GM19372 (cell line): ENCODE results near the gene AOPEP.

Experiments used
- ATAC-seq: cut with Tn5 transposase; IDR thresholded peaks from one replicate; pipeline ENCODE4 v1.9.1; 2021; ENCODE audit warnings: mild to moderate bottlenecking, low read depth, moderate library complexity; ENCODE audit not compliant: unreplicated experiment

AOPEP gene

DNA sequence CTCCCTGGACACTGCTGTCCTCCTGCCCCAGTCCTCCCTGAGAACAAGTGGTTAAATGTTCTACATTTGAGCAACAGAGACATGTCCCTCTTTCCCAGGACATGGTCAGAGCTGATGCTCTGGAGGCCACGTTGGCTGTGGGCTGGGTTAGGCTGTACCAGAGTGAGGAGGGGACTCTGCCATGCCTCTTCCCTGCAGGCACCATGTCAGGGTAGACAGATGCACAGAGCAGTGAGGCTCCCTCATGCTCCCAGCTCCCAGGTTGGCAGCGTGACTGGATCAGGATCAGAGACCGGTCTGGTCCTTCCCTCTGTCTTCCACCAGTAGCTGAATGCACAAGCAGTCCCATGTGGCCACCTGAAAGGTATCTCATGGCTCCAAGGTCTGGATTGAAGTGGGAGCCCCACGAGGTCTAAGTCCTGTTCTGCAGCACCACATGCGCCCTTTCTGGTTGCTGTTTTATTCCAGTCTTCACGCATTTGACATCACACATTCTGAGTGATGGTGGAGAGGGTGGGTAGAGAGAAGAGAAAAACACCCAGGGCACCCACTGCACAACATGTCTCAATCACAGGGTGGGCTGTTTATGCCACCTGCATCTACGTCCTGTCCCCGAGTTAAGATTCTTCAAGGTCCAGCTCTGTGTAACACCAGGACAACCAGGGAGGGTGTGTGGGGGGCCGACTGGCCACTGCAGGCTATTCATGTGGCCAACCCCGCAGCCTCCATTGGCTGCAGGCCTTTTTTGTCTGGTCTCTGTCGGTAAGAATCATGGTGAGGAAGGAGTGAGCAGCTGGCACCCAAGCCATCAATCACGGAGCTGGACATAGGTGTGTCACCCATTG, 386.2 kb downstream of the AOPEP start:
- no peak for ATAC-seq

DNA sequence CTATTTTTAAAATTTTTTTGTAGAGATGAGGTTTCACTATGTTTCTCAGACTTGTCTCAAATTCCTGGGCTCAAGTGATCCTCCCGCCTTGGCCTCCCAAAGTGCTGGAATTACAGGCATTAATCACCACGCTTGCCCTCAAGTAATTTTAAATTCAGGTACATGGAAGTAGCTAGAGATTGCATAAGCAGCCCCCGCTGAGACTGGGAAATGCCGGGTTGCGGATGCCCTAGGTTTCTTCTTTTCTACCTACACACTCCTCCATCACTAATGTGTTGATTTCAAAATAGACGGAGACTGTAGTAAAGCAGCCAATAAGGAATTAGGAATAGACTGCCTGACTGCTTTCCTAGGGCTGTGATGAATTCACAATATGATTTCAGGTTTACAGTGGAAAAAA, 388.6 kb downstream of the AOPEP start:
- ATAC-seq = no peak

DNA sequence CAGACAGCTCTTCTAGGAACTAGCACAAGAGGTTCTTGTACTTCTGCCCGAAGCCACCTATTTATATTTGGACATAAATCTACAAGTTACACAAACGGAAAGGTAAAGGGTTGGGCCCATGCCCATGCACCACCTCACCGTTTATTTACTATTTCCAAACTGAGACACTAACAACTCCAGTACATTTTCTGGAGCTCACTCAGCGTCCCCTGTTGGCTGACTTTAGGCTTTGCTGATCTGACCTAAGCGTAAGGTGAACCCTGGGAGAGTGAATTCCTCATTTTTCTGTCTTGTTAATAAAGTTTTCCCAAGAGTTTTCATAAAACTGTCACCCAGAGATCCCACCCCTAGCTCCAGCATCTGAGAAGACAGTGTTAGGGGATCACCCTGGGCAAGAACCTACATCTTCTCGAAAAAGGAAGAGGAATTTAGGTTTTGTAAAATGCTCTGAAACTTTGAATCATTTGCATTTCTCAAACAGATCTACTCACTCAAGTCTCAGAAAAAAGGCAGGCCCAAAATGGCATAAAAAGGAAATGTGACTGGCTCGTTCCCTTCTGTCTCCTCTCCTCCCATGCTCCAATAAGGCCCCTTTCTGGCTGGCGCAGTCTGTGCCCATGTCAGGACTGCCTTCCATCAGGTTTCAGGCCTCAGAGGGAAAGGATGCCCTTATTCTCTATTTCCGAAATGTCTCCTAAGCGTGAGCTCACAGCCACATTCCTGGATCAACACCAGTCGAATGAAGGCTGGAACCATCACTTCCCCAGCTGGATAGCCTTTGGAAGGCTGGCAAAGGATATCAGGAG, 389.7 kb downstream of the AOPEP start:
- ATAC-seq = no peak

DNA sequence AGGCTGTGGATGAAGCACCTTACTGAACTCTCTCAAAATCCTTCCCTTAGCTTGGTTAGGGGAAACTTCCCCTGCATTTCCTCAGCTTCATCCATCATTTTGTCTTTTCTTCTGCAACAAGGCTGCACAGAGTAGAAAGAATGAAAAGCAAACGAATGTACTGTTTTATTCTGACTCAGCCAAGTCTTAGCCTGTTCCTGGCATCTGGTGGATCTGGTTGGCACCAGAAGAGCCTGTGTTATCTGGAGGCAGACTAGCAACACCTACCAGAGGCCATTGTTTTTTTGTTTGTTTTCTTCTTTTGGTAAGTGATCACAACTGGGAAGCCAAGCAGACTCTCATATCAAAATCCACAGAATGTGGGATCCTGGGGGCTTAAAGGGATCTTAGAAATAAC, 390.3 kb downstream of the AOPEP start:
- no peak for ATAC-seq

DNA sequence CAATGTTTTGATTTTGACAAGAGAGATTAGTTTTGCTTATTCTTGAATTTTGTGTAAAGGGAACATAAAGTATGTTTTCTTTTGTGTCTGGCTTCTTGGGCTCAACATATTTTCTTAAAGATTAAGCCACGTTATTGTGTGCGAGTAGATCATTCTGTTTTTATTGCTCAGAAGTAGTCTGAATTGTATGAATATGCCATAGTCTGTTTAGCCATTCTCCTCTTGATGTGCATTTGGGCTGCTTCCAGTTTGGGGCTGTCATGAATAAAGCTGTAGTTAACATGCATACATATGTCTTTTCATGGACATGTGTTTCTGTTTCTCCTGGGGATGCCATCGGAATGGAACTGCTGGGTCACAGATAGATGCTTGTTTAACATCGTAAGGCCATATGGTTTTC, 392.1 kb downstream of the AOPEP start:
- ATAC-seq = no peak

DNA sequence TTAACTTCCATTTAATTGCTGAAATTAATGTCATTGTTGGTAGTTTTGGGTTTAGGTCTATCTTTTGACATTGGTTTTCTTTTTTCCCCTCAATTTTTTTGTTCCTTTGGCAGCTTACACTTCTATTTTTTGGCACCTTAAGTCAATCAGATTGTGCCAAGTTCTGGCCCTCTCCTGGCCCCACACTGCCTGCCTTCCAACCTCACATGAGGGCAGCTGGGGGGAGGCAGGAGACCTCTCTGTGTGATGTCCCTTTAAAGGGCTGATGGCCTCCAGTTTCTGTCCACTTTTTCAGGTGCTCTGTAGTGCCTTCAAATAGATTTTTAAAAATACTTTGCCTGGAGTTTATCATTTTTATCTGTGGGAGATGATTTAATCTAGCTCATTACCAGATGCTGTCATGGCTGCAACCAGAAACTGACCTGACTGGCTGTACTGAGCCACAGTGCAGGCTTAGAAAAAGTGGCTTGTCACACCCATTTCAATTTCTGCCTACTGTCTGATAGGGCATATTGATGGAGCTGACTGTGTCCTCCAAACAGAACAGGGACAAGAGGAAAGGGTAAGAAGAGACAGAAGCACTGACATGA, 394.4 kb downstream of the AOPEP start:
- no peak for ATAC-seq

DNA sequence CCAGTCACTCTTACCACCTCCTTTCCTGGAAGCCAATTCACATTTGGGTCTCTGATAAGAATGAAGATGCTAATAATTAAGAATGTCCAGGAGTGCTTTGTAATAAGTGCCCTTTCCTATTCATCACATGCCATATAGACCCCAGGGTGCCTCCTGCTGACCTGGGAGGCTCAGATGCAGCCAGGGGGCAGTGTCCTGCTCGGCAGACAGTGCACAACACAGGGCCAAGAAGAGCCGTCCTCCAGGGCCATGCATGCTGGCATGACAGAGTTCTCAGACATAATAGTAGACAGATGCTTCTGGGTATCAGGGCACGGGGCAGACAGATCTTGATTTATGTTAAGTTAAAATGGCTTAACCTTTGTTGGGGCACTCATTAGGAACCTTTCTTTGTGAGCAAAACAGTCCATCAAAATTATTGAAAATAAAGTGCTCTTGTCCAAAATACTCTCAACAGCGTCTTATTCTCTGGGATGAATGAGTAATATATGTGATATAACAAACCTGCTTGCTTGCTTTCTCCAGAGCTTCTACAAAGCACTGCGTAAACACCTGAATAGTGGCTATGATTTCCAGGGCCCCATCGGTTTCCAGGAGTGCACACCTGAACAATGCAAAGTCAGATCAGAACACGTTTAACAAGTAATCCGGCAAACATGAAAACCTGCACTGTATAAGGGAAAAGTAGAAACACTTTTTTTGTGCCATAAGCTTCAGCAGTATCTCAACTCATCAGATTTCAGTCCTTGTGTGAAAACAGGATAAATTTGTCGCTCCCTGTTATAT, 398.3 kb downstream of the AOPEP start:
- no peak for ATAC-seq

DNA sequence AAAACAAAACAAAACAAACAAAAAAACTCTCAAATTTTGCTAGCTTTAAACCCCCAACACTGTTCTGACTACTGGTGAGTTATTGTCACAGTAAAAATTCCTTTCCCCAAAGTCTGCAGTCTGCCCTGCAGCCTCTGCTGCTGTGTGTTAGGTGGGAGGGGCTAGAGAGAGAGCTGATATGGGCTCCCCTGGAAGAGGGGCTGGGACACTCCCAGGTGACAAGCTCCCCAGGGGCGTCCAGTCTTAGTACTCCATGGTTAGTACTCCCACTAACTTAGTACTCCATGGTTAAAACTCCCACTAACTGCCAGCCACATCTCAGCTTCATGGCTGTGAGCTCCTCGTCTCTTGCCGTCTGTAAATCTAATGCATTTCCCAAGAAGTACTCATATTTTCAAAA, 399.2 kb downstream of the AOPEP start:
- ATAC-seq = no peak

DNA sequence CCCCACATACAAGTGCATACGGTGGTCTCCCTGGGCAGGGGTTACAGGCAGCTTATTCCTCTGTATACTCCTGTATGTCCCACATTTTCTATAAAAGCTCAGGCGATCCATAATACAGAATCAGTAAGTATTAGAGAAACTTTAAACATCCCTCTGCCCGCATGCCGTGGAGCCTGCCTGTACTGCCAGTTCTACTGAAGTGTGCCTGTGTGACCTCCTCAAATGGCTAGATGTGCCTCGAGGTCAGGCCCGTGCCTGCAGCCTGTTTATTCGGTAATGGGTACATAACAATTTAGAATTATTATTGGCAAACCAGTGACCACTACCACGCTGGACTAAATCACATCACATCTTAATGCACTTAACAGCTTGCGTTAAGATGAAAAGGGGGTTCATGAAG, 400.2 kb downstream of the AOPEP start:
- no peak for ATAC-seq

DNA sequence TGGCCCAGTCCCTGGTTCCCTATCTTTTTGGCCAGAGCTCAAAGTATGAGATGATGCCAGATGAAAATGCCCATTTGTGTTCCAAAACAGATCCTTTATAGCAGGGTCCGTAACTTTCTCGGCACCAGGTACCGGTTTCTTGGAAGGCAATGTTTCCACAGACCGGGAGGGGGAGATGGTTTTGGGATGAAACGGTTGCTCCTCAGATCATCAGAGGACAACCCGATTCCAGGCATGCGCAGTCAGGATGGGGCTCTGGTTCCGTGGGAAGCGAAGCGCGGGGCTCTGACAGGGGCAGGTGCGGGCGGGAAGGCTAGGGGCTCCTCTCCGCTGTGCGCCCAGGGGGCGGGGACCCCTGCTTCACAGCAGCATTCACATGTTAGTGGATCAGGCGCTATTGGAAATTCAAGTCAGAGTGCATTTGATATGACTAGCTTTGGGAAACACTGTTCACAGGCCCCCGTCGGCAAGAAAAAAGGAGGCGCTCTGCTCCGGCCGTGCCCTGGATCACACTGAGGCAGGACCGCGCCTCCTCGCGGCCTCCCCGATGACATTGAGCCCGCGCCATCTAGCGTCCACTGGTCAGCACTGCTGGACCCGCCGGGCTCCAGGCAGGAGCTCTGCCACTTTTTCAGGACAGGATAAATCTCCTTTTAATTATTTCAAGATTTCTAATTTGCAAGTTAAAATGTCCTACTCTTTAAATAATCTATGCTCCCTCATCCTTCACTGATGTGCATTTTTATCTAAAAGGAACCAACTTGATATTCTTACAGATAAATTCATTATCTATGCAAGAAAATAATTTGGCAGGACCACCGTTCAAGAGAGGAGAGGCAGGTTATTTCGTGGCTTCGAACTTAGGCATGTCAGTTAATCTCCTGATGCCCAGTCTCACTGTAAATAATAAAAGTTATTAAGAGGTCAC, 401.0 kb downstream of the AOPEP start:
- peak; percentile 75 for ATAC-seq

DNA sequence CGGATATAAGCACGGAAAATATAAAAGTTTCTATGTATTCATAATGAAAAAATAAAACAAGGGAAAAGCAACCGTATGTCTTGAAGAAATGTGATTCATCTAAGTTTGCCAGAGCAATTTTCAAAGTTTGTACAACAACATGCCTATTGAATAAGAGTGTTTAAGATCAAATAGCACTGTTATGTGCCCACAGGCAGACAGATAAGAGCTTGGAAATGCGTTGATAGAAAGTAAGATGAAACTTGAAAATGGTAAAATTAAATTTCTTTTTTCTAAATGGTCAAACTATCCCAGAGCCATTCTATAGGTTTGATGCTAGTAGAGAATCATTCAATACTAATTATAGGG, 401.7 kb downstream of the AOPEP start:
- ATAC-seq = no peak

DNA sequence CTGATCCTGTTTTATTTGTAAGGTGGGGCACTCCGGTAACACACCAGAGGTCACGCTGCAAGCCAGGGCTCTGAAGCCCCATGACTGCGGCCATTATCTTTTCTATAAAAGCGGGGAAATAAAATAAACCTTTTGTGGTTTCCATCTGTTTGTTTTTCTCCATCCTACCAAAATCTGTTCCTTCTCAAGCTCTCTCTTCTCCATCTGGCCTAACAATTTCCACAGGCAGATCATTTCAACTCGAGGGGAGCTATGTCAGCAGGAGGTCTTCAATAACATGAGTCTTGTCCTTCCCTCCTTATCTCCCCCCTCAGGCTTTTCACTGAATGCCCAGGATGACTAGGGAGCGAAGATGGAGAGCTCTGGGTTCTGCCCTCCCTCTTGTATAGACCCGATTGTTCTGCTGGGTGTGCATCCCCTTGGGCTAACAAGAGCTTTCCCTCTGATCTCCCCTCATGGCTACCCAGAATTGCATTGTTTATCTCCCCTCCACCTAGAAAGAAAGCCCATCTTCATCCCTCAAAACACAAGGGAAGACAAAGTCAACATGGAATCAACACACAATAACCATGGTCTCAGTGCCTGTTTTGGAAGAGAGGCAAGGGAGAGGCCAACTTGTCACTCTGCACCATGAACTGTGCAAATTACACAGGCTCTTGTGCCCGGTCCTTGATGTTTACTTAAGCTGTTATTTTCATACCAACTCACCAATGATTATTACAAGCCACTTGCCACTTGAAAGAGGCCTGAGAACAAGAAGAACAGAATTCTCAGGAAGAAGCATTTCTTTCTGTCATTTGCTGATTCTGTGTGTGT, 403.2 kb downstream of the AOPEP start:
- no peak for ATAC-seq

DNA sequence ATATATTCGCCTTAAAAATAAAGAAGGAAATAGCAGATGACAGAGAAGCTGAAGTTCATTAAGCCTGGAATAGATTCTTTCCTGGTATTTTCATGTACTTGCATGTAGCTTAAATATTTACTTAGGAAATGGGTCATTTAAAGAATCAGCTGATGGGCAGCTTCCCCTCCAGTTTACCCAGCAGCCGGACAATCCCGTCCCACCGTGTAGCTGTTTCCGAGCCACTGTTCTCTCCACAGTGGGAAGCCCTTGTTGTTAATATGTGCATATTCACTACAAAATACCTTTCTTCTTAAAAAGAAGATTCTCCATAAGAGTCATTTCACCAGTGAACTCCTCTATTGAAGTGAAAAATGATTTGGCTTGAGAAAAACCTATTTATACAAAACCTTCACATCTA, 404.0 kb downstream of the AOPEP start:
- no peak for ATAC-seq

DNA sequence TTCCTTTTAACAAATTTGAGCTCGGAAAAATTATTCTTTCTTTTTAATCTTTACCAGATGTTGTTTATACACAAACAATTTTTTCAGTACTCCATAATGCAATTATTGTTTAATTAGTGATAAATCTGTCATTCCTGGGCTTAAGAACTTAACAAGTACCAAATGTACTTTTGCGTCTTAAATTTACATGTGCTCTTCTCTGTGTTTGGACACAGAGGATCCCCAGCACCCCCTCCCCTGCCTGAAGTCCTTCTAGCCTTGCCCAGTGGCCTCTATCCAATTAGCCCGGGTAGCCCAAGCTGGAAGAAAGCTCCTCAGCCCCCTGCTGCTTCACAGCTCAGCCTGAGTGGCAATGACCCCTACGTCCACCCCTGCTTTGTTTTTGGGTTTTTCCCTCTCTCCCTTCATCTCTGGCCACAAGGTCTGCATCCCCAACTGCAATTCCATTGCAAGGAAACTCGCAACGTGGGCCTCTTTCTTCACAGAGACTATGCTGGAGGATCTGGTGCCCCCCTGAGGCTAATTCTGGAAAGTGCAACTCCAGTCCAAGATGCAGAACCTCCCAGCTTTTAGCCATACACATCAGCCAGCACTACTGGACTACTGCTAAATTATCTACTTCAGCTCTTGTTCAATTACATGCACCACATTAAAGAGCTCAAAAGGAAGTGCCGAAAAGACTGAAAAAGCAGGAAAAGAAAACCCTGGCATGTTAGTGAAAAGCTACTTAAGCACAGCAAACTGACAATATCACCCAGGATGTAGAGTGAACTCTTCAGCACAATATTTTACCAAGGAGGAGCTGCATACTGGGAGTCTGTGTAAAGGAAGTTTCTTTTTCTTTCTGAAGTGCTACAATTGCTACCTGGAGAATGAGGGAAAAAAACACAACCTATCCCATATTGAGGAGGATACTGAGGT, 404.8 kb downstream of the AOPEP start:
- ATAC-seq = no peak

DNA sequence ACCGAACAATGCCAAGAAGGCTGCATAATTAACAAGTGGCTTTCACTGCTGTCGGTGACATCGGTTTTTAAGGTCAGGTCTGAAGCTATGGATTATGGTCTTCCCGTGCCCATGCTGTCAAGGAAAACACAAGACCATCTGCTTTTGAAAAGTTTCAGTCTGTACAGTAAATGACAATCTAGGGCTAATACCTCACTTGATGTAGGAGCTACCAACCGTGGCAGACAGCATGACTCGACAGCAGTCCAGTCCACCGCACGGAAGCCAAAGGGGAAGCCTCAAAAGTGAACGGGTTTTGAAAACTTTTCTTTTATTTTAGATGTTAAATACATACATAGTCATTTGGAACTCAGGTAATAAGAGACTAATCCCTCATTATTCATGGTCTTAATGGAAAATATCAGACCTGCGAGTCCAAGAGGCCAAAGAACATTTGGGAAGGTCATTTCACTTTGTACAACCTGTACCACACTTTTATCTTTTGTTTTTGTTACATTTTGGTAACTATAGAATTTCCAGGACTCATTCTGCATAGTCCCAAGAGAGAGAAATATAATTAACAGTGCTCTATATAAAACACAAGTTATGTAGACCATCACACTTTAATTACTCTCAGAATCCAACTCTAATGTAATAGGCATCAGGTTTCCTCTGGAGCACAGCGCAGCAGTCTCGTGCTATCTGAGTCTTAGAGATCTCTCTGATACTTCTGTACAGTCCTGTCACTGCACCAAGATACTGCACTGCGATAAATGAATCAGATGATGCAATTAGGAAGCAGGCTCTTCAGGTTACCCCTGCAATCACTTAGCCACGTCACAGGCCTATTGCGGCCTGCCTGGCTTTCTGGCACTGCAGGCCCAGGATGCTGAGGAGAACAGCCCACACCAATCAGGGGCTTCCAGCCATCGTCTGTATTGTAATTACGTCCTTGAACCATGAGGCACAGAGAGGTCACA, 406.1 kb downstream of the AOPEP start:
- ATAC-seq = no peak

DNA sequence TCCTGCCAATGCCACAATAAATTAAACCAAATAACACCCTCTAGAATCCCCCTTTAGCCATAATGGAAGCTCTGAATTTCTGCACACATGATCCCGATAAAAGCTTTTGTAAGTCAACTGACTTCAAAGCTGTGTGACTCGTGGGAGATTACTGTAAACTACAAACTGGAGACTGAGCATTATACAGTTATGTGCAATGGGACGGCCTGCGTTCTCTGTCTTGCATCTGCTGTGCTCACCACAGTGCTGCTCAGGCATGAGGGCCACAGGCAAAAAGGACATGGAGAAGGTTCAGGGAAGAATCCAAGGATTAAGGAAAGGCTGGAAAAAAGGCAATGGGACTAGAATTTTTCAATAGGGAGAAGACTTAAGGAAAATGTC, 406.8 kb downstream of the AOPEP start:
- no peak for ATAC-seq

DNA sequence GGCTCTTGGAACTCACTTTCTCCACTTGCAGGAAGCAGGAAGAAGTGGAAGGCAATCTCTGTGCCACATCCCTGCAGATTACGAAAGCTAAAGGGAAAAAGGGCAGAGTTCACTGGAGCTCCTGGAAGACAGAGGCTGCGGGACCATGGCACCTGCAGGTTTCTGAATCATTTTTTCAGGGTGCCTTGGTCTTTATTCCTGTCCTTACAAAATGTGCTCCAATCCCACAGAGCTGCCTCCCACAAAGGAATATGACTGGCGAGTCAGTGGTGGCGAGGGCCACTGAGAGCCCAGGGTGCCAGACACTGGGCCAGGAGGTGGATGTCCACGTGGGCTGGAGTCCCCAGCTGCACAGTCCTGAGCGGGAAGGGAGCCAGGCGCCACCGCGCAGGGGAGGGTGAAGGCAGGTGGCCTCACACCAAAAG, 408.0 kb downstream of the AOPEP start:
- no peak for ATAC-seq
